B cell (primary cell): ENCODE results near the gene KDM1B. TPM values are rescaled to one million over a fixed set of nuclear protein-coding genes. Genes with fewer than 3 reads are reported as not detected.

Source experiments
- ATAC-seq: fragments of 200-7000 bp; cut with Tn5 transposase; one replicate; pipeline ENCODE4 v1.10.0; 2021; ENCODE audit warnings: low read depth, mild to moderate bottlenecking, moderate number of reproducible peaks, moderate library complexity
- CTCF ChIA-PET: fragments of 350-600 bp; sonication (Branson Sonifier 250); formaldehyde crosslinking; loops from one replicate; lab custom pipeline; 2021; ENCODE audit warnings: antibody characterized with exemption, inconsistent platforms; lab: Charles Lee
- POLR2A ChIA-PET: fragments of 350-600 bp; sonication (Branson Sonifier 250); formaldehyde crosslinking; loops from one replicate; lab custom pipeline; 2021; ENCODE audit warnings: antibody characterized with exemption; lab: Charles Lee
- DNase-seq: peaks from one replicate; pipeline ENCODE4 v3.0.0; 2013
- H2AFZ ChIP-seq: 2 replicates; pipeline ENCODE4 v1.6.1; 2012; ENCODE audit warnings: mild to moderate bottlenecking, low read depth, low read length; ENCODE audit not compliant: insufficient read depth, poor library complexity, severe bottlenecking
- H3K27ac ChIP-seq, 2 donors: 1 replicate in 1 of 2; 2 replicates in 1 of 2; pipeline ENCODE4 v1.5.1; 2012 to 2013; ENCODE audit warnings: low read length in 2 of 2, mild to moderate bottlenecking in 2 of 2, moderate library complexity in 1 of 2
- H3K27me3 ChIP-seq, 4 experiments: fragments of 200-600 bp in 1 of 4; sonication (generic) in 1 of 4; replicated peaks in 1 of 4; 1 replicate in 2 of 4; 2 replicates in 2 of 4; pipeline versions ENCODE4 v1.6.1 to v1.7.0; 2013 to 2016; ENCODE audit warnings: low read length in 3 of 4, mild to moderate bottlenecking in 2 of 4, mixed read lengths in 1 of 4, moderate library complexity in 1 of 4; ENCODE audit not compliant: insufficient read depth in 4 of 4, control insufficient read depth in 3 of 4; ENCODE audit errors: control extremely low read depth in 1 of 4
- H3K36me3 ChIP-seq, 2 experiments: replicated peaks in 1 of 2; 1 replicate in 1 of 2; 2 replicates in 1 of 2; pipeline versions ENCODE4 v1.6.1 to v1.7.1; 2013; ENCODE audit warnings: low read length in 1 of 2; ENCODE audit not compliant: insufficient read depth in 2 of 2, control insufficient read depth in 1 of 2; ENCODE audit errors: control extremely low read depth in 1 of 2, extremely low read depth in 1 of 2
- H3K4me1 ChIP-seq, 2 donors: fragments of 200-600 bp in 1 of 2; sonication (generic) in 1 of 2; 1 replicate in 1 of 2; 2 replicates in 1 of 2; pipeline versions ENCODE4 v1.5.1 to v1.6.1; 2013 to 2017; ENCODE audit warnings: low read length in 2 of 2; ENCODE audit not compliant: control insufficient read depth in 2 of 2, insufficient read depth in 2 of 2
- H3K4me2 ChIP-seq: replicated peaks from 2 replicates; pipeline ENCODE3; 2012; ENCODE audit warnings: mild to moderate bottlenecking, low read depth, low read length; ENCODE audit not compliant: poor library complexity, severe bottlenecking
- H3K4me3 ChIP-seq, 5 experiments: fragments of 200-600 bp in 1 of 5; sonication (generic) in 1 of 5; 1 replicate in 3 of 5; 2 replicates in 2 of 5; pipeline versions ENCODE4 v1.5.1 to v1.7.0; 2011 to 2016; ENCODE audit warnings: low read length in 4 of 5, mild to moderate bottlenecking in 4 of 5, low read depth in 2 of 5, control low read depth in 1 of 5, moderate library complexity in 1 of 5; ENCODE audit not compliant: insufficient read depth in 1 of 5; ENCODE audit errors: control extremely low read depth in 1 of 5, extremely low read depth in 1 of 5
- H3K79me2 ChIP-seq: fragments of 200-600 bp; sonication (generic); one replicate; pipeline ENCODE4 v1.6.0; 2016; ENCODE audit warnings: low read length; ENCODE audit not compliant: control insufficient read depth, insufficient read depth
- H3K9ac ChIP-seq: fragments of 200-600 bp; sonication (generic); 2 replicates; pipeline ENCODE4 v1.6.1; 2017; ENCODE audit warnings: mild to moderate bottlenecking, low read length, moderate library complexity
- H3K9me3 ChIP-seq, 3 donors: one replicate each; pipeline versions ENCODE4 v1.6.1 to v1.7.1; 2013; ENCODE audit warnings: low read length in 2 of 3; ENCODE audit not compliant: control insufficient read depth in 2 of 3, insufficient read depth in 1 of 3; ENCODE audit errors: control extremely low read depth in 1 of 3
- H4K20me1 ChIP-seq: 2 replicates; pipeline ENCODE4 v1.6.0; 2012; ENCODE audit warnings: mild to moderate bottlenecking, low read length; ENCODE audit not compliant: insufficient read depth, control insufficient read depth, poor library complexity, severe bottlenecking
- H3K27ac Mint-ChIP-seq: one replicate; pipeline ENCODE4 v1.8.0; 2021; ENCODE audit warnings: mixed read lengths
- H3K27me3 Mint-ChIP-seq: one replicate; pipeline ENCODE4 v1.8.0; 2021; ENCODE audit warnings: mixed read lengths
- H3K4me1 Mint-ChIP-seq: one replicate; pipeline ENCODE4 v1.8.0; 2021; ENCODE audit warnings: mixed read lengths
- H3K4me3 Mint-ChIP-seq: one replicate; pipeline ENCODE4 v1.8.0; 2021; ENCODE audit warnings: mixed read lengths
- H3K9me3 Mint-ChIP-seq: one replicate; pipeline ENCODE4 v1.8.0; 2022; ENCODE audit warnings: mixed read lengths; ENCODE audit not compliant: insufficient read depth
- EZH2 ChIP-seq: IDR thresholded peaks from 2 replicates; pipeline ENCODE4 v1.6.1; 2012; ENCODE audit warnings: borderline replicate concordance, low read depth, mild to moderate bottlenecking, moderate library complexity, low read length; ENCODE audit not compliant: insufficient read depth, poor library complexity, severe bottlenecking
- WGBS: methylation state at CpG from one replicate; pipeline ENCODE4 v1.1.5; 2013; ENCODE audit warnings: missing lambda C conversion rate; ENCODE audit not compliant: insufficient coverage; 5-methylcytosine and 5-hydroxymethylcytosine counted together
- intact Hi-C: fragments of 100-400 bp; cut with micrococcal nuclease; formaldehyde crosslinking; loops from one replicate; pipeline ENCODE4 v1.10.0; 2022
- polyA plus RNA-seq: library from polyadenylated mRNA; depleted of rRNA; stranded (reverse); fragments of >200 nt; gene quantifications from 2 replicates; pipeline ENCODE4 v1.2.3, GENCODE V29; 2012
- total RNA-seq, 2 donors: library from RNA; stranded (reverse); fragments of 120-200 nt in 1 of 2; gene quantifications; 1 replicate in 1 of 2; 2 replicates in 1 of 2; pipeline versions ENCODE4 v1.2.3 to v1.2.4, GENCODE V29; 2013 to 2022
- TF ChIP-seq, protein P1 (sequence below): fragments of 200-600 bp; IDR thresholded peaks from one replicate; pipeline ENCODE4 v1.8.0; 2022; ENCODE audit warnings: antibody characterized with exemption, mild to moderate bottlenecking

The KDM1B gene
- total and polyA plus RNA-seq, 2 donors (not counting 1 experiment from before 2014, with no cell fraction given), result 10.9 to 16.0 TPM

- Histone ChIP-seq H3K9me3 (no peaks in the 10 kb centered on the region), H3K27ac (peak overlapping the region in 1 of 2 donors; percentile 42), H3K9ac (no peak overlapping the region), H3K4me1 (peaks cover 12% of the 10 kb centered on the region in 2 donors), H3K4me3 (no peak overlapping the region), H4K20me1 (no peaks in the 10 kb centered on the region), H3K36me3 (peaks cover under 1 to 27% of the 10 kb centered on the region in 2 experiments), H3K4me2 (no peak overlapping the region), H2AFZ (no peak overlapping the region), H3K79me2 (peaks cover 15% of the 10 kb centered on the region), H3K27me3 (no peaks in the 10 kb centered on the region)
- intact Hi-C loops, result no loop called here
- H3K27me3 Mint-ChIP-seq, result no peaks in the 10 kb centered on the region
- DNase-seq (no peak), ATAC-seq (no peak)
- CTCF ChIA-PET, result no interaction called here
- POLR2A ChIA-PET, result no interaction called here
- no peak overlapping the region for H3K4me3 Mint-ChIP-seq
- TF ChIP-seq EZH2, result no peak
- TF ChIP-seq, protein P1, sequence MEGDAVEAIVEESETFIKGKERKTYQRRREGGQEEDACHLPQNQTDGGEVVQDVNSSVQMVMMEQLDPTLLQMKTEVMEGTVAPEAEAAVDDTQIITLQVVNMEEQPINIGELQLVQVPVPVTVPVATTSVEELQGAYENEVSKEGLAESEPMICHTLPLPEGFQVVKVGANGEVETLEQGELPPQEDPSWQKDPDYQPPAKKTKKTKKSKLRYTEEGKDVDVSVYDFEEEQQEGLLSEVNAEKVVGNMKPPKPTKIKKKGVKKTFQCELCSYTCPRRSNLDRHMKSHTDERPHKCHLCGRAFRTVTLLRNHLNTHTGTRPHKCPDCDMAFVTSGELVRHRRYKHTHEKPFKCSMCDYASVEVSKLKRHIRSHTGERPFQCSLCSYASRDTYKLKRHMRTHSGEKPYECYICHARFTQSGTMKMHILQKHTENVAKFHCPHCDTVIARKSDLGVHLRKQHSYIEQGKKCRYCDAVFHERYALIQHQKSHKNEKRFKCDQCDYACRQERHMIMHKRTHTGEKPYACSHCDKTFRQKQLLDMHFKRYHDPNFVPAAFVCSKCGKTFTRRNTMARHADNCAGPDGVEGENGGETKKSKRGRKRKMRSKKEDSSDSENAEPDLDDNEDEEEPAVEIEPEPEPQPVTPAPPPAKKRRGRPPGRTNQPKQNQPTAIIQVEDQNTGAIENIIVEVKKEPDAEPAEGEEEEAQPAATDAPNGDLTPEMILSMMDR, result no peak
- H3K4me1 Mint-ChIP-seq, result peaks cover 18% of the 10 kb centered on the region
- no peak overlapping the region for H3K27ac Mint-ChIP-seq
- WGBS, result 60% methylated on average over 2 of the region's 2 CpGs
- no peaks in the 10 kb centered on the region for H3K9me3 Mint-ChIP-seq
Measured at GRCh38 chr6:18186033-18186432, 30.8 kb downstream of the KDM1B start.

DNA sequence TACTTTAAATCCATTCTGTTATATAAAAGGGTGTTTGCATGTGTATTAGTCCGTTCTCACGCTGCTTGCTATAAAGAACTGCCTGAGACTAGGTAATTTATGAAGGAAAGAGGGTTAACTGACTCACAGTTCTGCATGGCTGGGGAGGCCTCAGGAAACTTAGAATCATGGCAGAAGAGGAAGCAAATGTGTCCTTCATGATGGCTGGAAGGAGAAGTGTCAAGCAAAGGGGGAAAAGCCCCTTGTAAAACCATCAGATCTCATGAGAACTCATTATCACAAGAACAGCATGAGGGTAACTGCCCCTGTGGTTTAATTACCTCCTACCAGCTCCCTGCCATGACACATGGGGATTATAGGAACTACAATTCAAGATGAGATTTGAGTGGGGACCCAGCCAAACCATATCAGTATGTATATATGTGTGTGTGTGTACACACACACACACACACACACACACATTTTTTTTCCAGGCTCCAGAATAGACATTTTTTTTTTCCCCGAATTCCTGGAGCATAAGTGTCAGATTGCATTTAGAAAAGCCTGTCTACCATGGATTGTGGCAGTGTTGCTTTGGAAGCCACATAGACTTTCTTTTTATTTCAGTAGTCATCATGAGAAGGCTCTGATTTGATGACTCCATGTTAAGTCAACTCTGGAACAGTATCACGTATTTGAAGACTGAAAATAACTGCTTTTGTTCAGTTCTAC is 31.5 kb downstream of the KDM1B start:
- TF ChIP-seq, protein P1, result no peak
- no peak for TF ChIP-seq EZH2
- peaks cover 18% of the 10 kb centered on the region for H3K4me1 Mint-ChIP-seq
- 51% methylated on average over 3 of the region's 4 CpGs for WGBS
- ChIA-PET CTCF (no interaction called here), POLR2A (no interaction called here)
- H3K27me3 Mint-ChIP-seq, result no peaks in the 10 kb centered on the region
- H3K4me3 Mint-ChIP-seq, result no peak overlapping the region
- peak overlapping the region; percentile 42 for H3K27ac Mint-ChIP-seq
- no peak overlapping the region for H3K4me2 ChIP-seq
- H3K9me3 Mint-ChIP-seq, result no peaks in the 10 kb centered on the region
- H3K9me3 ChIP-seq, result no peaks in the 10 kb centered on the region
- peaks cover 12% of the 10 kb centered on the region in 2 donors for H3K4me1 ChIP-seq
- H3K27me3 ChIP-seq, result no peaks in the 10 kb centered on the region
- no peak overlapping the region for H3K9ac ChIP-seq
- ATAC-seq, result peak; percentile 28
- DNase-seq, result peak; percentile 23
- H4K20me1 ChIP-seq, result no peaks in the 10 kb centered on the region
- peaks cover 4 to 34% of the 10 kb centered on the region in 2 experiments for H3K36me3 ChIP-seq
- intact Hi-C loops, result no loop called here
- H3K4me3 ChIP-seq, result no peak overlapping the region
- peaks cover 11% of the 10 kb centered on the region for H3K79me2 ChIP-seq
- peak overlapping the region in 1 of 2 donors; percentile 42 for H3K27ac ChIP-seq
- no peak overlapping the region for H2AFZ ChIP-seq
